A549 (cell line): ENCODE measurements around the gene HAUS1. TPM values are rescaled to one million over a fixed set of nuclear protein-coding genes. Genes with fewer than 3 reads are reported as not detected.

Source experiments
- ATAC-seq, 2 experiments: fragments of 200-7000 bp in 1 of 2; fragments of >200 bp in 1 of 2; cut with Nextera tagmentation in 1 of 2; cut with Tn5 transposase in 1 of 2; 3 replicates each; pipeline versions ENCODE4 v1.8.0 to v1.9.1; 2018 to 2020; ENCODE audit warnings: mild to moderate bottlenecking in 1 of 2, moderate library complexity in 1 of 2
- CTCF ChIA-PET: fragments of 300-600 bp; sonication (Branson Sonifier 250); formaldehyde crosslinking; extraction: SDS; loops from one replicate; lab custom pipeline; 2021; ENCODE audit warnings: antibody characterized with exemption, inconsistent platforms; lab: Yijun Ruan, JAX
- POLR2A ChIA-PET: fragments of 350-600 bp; formaldehyde crosslinking; extraction: SDS; loops from one replicate; lab custom pipeline; 2021; ENCODE audit warnings: antibody characterized with exemption, inconsistent platforms; lab: Yijun Ruan, JAX
- DNase-seq, 2 experiments: peaks; one replicate each; pipeline versions ENCODE4 v3.0.0 to v3.0.0-alpha.2; 2011 to 2016; ENCODE audit warnings: low read depth in 1 of 2, low spot score in 1 of 2
- FAIRE-seq: peaks from 2 replicates; lab custom pipeline; 2011; peaks lifted over from hg19 to GRCh38; lab: Jason Lieb, UNC
- H3K27ac ChIP-seq, 2 experiments: fragments of >200 bp; sonication (Bioruptor Twin); formaldehyde crosslinking; 3 replicates each; pipeline ENCODE4 v1.5.1; 2016 to 2017
- H3K4me1 ChIP-seq: fragments of >200 bp; sonication (Bioruptor Twin); formaldehyde crosslinking; 3 replicates; pipeline ENCODE4 v1.6.1; 2016
- H3K4me2 ChIP-seq: fragments of >200 bp; sonication (Bioruptor Twin); formaldehyde crosslinking; 3 replicates; pipeline ENCODE4 v1.6.1; 2016
- H3K4me3 ChIP-seq: fragments of >200 bp; sonication (Bioruptor Twin); formaldehyde crosslinking; 3 replicates; pipeline ENCODE4 v1.5.1; 2016
- H3K9me3 ChIP-seq: fragments of >200 bp; sonication (Bioruptor Twin); formaldehyde crosslinking; 3 replicates; pipeline ENCODE4 v1.6.1; 2016
- BHLHE40 ChIP-seq: IDR thresholded peaks from 2 replicates; pipeline ENCODE4 v1.6.1; 2012; ENCODE audit warnings: low read depth, low read length, inconsistent platforms
- CBX2 ChIP-seq: fragments of 200-600 bp; sonication (generic); IDR thresholded peaks from 2 replicates; pipeline ENCODE4 v1.6.1; 2016; ENCODE audit warnings: low read depth, mild to moderate bottlenecking, borderline replicate concordance
- FOSB ChIP-seq: fragments of 250-450 bp; sonication (Bioruptor Pico); IDR thresholded peaks from 2 replicates; pipeline ENCODE4 v1.5.0; 2020; ENCODE audit warnings: mild to moderate bottlenecking, moderate library complexity
- FOSL2 ChIP-seq, 2 experiments: fragments of 450-650 bp in 1 of 2; fragments of >200 bp in 1 of 2; sonication (Bioruptor Twin) in 1 of 2; formaldehyde crosslinking; IDR thresholded peaks; 2 replicates each; pipeline versions ENCODE4 v1.5.0 to v1.6.1; 2016 to 2020; ENCODE audit warnings: mild to moderate bottlenecking in 1 of 2, moderate library complexity in 1 of 2
- FOXS1 ChIP-seq: fragments of 250-450 bp; sonication (Bioruptor Pico); IDR thresholded peaks from 2 replicates; pipeline ENCODE4 v1.5.0; 2020; ENCODE audit warnings: mild to moderate bottlenecking, moderate library complexity
- GATA3 ChIP-seq: IDR thresholded peaks from 2 replicates; pipeline ENCODE4 v1.6.1; 2012; ENCODE audit warnings: borderline replicate concordance
- HOXB5 ChIP-seq: fragments of 250-450 bp; sonication (Bioruptor Pico); IDR thresholded peaks from 2 replicates; pipeline ENCODE4 v1.5.0; 2020; ENCODE audit warnings: mild to moderate bottlenecking, moderate library complexity
- KDM1A ChIP-seq: fragments of 200-600 bp; sonication (generic); IDR thresholded peaks from 2 replicates; pipeline ENCODE4 v1.6.1; 2016; ENCODE audit warnings: low read depth, mild to moderate bottlenecking
- KDM5A ChIP-seq: fragments of 200-600 bp; sonication (generic); IDR thresholded peaks from 2 replicates; pipeline ENCODE4 v1.6.1; 2016; ENCODE audit warnings: antibody characterized with exemption, mild to moderate bottlenecking
- MAFK ChIP-seq: fragments of 450-650 bp; IDR thresholded peaks from 2 replicates; pipeline ENCODE4 v1.6.1; 2014; ENCODE audit not compliant: partially characterized antibody
- MAZ ChIP-seq: fragments of 150-350 bp; IDR thresholded peaks from 2 replicates; pipeline ENCODE4 v1.6.1; 2014; ENCODE audit warnings: antibody characterized with exemption, low read depth, low read length, borderline replicate concordance
- NPAS2 ChIP-seq: fragments of 250-450 bp; sonication (Bioruptor Pico); IDR thresholded peaks from 2 replicates; pipeline ENCODE4 v1.8.0; 2022; ENCODE audit warnings: mild to moderate bottlenecking, moderate library complexity, borderline replicate concordance
- POLR2AphosphoS2 ChIP-seq: conservative IDR thresholded peaks from 2 replicates; pipeline ENCODE4 v1.6.1; 2012; ENCODE audit warnings: low read length, improper control_type of control experiment, inconsistent platforms
- RAD21 ChIP-seq, 2 experiments: fragments of >200 bp in 1 of 2; sonication (Bioruptor Twin) in 1 of 2; formaldehyde crosslinking in 1 of 2; IDR thresholded peaks in 1 of 2; conservative IDR thresholded peaks in 1 of 2; 2 replicates in 1 of 2; 3 replicates in 1 of 2; pipeline ENCODE4 v1.6.1; 2012 to 2018; ENCODE audit warnings: inconsistent platforms in 1 of 2
- RARB ChIP-seq: fragments of 250-450 bp; sonication (Bioruptor Pico); IDR thresholded peaks from 2 replicates; pipeline ENCODE4 v1.8.0; 2021; ENCODE audit warnings: mild to moderate bottlenecking, moderate library complexity
- RNF2 ChIP-seq: fragments of 200-600 bp; sonication (generic); IDR thresholded peaks from 2 replicates; pipeline ENCODE4 v1.6.1; 2016; ENCODE audit warnings: low read depth, mild to moderate bottlenecking, antibody characterized with exemption, moderate library complexity, borderline replicate concordance
- SMC3 ChIP-seq: fragments of >200 bp; sonication (Bioruptor Twin); formaldehyde crosslinking; IDR thresholded peaks from 3 replicates; pipeline ENCODE4 v1.6.1; 2018; ENCODE audit warnings: inconsistent platforms
- WGBS: methylation state at CpG from one replicate; pipeline ENCODE4 v1.1.6; 2017; ENCODE audit errors: missing lambda C conversion rate; 5-methylcytosine and 5-hydroxymethylcytosine counted together
- polyA plus RNA-seq, 4 experiments: library from polyadenylated mRNA; depleted of rRNA in 3 of 4; stranded (reverse); fragments of >200 nt; fragmentation: RNase III in 1 of 4; extraction: RNeasy Plus Mini Kit Qiagen cat#74134 plus additional on column Dnase treatment in 1 of 4; gene quantifications; 2 replicates in 3 of 4; 3 replicates in 1 of 4; pipeline ENCODE4 v1.2.3, GENCODE V29; 2011 to 2017
- TF ChIP-seq, protein P1 (sequence below): fragments of 200-600 bp; sonication (generic); IDR thresholded peaks from 2 replicates; pipeline ENCODE4 v1.6.1; 2016; ENCODE audit warnings: antibody characterized with exemption, mild to moderate bottlenecking, moderate library complexity
- TF ChIP-seq, protein P2 (sequence below): fragments of 250-450 bp; sonication (Bioruptor Pico); IDR thresholded peaks from 2 replicates; pipeline ENCODE4 v1.5.0; 2020; ENCODE audit warnings: low read depth, mild to moderate bottlenecking, moderate library complexity
- TF ChIP-seq, protein P3 (sequence below): IDR thresholded peaks from 2 replicates; pipeline ENCODE4 v1.6.1; 2012
- TF ChIP-seq, protein P4 (sequence below): fragments of 150-350 bp; IDR thresholded peaks from 2 replicates; pipeline ENCODE4 v1.6.1; 2014; ENCODE audit warnings: low read depth, mild to moderate bottlenecking, low read length

HAUS1 gene
- polyA plus RNA-seq, 2 of the 4 experiments (the other 2 are of a cell fraction) = 58.6 to 59.7 TPM

DNA sequence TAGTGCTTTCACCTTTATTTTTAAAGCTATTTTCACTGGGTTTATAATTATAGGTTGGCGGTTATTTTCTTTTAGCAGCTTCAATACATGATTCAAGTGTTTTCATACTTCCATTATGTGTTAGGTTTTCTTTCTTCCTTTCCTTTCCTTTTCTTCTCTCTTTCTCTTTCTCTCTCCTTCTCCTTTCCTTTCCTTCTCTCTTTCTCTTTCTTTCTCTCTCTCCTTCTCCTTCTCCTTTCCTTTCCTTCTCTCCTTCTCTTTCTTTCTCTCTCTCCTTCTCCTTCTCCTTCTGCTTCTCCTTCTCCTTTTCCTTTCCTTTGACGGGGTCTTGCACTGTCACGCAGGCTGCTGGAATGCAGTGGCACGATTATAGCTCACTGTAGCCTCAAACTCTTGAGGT lies 36.0 kb downstream of the HAUS1 start:
- CTCF ChIA-PET = interaction anchor here (1.5 to 2.4 kb wide), 2 partner anchors 9 to 33 kb away, joined by 5 to 8 read pairs; a partner anchor contains a TSS
- no peak for FAIRE-seq

GRCh38 chr18:46141199-46141598 lies 37.0 kb downstream of the HAUS1 start:
- ATAC-seq (no peak), FAIRE-seq (no peak), DNase-seq (no peak)
- TF ChIP-seq KDM1A (no peak), RARB (CRISPR knock-in tag) (no peak), CBX2 (no peak), BHLHE40 (no peak), HOXB5 (CRISPR knock-in tag) (no peak), RAD21 (conservative IDR thresholded peaks at IDR 0.05 in 1 of 2, IDR thresholded peaks at IDR 0.05 in 1 of 2) (no peak), MAZ (no peak), POLR2AphosphoS2 (no peak), FOSL2 (IDR thresholded peaks at IDR 0.05) (no peak), FOSL2 (CRISPR knock-in tag; IDR thresholded peaks at IDR 0.05) (no peak)
- TF ChIP-seq, protein P1, sequence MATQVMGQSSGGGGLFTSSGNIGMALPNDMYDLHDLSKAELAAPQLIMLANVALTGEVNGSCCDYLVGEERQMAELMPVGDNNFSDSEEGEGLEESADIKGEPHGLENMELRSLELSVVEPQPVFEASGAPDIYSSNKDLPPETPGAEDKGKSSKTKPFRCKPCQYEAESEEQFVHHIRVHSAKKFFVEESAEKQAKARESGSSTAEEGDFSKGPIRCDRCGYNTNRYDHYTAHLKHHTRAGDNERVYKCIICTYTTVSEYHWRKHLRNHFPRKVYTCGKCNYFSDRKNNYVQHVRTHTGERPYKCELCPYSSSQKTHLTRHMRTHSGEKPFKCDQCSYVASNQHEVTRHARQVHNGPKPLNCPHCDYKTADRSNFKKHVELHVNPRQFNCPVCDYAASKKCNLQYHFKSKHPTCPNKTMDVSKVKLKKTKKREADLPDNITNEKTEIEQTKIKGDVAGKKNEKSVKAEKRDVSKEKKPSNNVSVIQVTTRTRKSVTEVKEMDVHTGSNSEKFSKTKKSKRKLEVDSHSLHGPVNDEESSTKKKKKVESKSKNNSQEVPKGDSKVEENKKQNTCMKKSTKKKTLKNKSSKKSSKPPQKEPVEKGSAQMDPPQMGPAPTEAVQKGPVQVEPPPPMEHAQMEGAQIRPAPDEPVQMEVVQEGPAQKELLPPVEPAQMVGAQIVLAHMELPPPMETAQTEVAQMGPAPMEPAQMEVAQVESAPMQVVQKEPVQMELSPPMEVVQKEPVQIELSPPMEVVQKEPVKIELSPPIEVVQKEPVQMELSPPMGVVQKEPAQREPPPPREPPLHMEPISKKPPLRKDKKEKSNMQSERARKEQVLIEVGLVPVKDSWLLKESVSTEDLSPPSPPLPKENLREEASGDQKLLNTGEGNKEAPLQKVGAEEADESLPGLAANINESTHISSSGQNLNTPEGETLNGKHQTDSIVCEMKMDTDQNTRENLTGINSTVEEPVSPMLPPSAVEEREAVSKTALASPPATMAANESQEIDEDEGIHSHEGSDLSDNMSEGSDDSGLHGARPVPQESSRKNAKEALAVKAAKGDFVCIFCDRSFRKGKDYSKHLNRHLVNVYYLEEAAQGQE = no peak
- Histone ChIP-seq H3K4me3 (no peak overlapping the region), H3K4me2 (no peak overlapping the region), H3K27ac (no peak overlapping the region), H3K4me1 (no peaks in the 10 kb centered on the region), H3K9me3 (no peaks in the 10 kb centered on the region)
- CTCF ChIA-PET = interaction anchor here (2.4 kb wide), 1 partner anchor 32 kb away, joined by 8 read pairs; a partner anchor contains a TSS
- POLR2A ChIA-PET = no interaction called here
- 86% methylated on average over 4 of the region's 4 CpGs for WGBS

More for the DNA sequence above, 36.0 kb downstream of the HAUS1 start:
- no peaks in the 10 kb centered on the region for H3K4me1 ChIP-seq
- DNase-seq (no peak), ATAC-seq (no peak)
- WGBS = 93% methylated on average over 4 of the region's 4 CpGs
- H3K4me2 ChIP-seq = no peak overlapping the region
- TF ChIP-seq KDM1A (no peak), FOSB (CRISPR knock-in tag) (no peak), FOXS1 (CRISPR knock-in tag) (no peak), KDM5A (no peak), NPAS2 (CRISPR knock-in tag) (no peak), SMC3 (no peak), RNF2 (no peak), CBX2 (no peak), GATA3 (no peak), MAFK (no peak)
- TF ChIP-seq, protein P2, sequence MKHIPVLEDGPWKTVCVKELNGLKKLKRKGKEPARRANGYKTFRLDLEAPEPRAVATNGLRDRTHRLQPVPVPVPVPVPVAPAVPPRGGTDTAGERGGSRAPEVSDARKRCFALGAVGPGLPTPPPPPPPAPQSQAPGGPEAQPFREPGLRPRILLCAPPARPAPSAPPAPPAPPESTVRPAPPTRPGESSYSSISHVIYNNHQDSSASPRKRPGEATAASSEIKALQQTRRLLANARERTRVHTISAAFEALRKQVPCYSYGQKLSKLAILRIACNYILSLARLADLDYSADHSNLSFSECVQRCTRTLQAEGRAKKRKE (CRISPR knock-in tag) = no peak
- TF ChIP-seq, protein P3, sequence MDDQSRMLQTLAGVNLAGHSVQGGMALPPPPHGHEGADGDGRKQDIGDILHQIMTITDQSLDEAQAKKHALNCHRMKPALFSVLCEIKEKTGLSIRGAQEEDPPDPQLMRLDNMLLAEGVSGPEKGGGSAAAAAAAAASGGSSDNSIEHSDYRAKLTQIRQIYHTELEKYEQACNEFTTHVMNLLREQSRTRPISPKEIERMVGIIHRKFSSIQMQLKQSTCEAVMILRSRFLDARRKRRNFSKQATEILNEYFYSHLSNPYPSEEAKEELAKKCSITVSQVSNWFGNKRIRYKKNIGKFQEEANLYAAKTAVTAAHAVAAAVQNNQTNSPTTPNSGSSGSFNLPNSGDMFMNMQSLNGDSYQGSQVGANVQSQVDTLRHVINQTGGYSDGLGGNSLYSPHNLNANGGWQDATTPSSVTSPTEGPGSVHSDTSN = no peak
- TF ChIP-seq, protein P4, sequence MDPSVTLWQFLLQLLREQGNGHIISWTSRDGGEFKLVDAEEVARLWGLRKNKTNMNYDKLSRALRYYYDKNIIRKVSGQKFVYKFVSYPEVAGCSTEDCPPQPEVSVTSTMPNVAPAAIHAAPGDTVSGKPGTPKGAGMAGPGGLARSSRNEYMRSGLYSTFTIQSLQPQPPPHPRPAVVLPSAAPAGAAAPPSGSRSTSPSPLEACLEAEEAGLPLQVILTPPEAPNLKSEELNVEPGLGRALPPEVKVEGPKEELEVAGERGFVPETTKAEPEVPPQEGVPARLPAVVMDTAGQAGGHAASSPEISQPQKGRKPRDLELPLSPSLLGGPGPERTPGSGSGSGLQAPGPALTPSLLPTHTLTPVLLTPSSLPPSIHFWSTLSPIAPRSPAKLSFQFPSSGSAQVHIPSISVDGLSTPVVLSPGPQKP = no peak
- no peak overlapping the region for H3K27ac ChIP-seq
- no peaks in the 10 kb centered on the region for H3K9me3 ChIP-seq
- no peak overlapping the region for H3K4me3 ChIP-seq
- POLR2A ChIA-PET = no interaction called here
